Islet of Langerhans (tissue), 1 donor: ENCODE data around the gene BRPF1.

ENCODE experiments used
- FAIRE-seq: peaks from one replicate; lab custom pipeline; 2011; peaks lifted over from hg19 to GRCh38; lab: Jason Lieb, UNC

The BRPF1 gene

DNA sequence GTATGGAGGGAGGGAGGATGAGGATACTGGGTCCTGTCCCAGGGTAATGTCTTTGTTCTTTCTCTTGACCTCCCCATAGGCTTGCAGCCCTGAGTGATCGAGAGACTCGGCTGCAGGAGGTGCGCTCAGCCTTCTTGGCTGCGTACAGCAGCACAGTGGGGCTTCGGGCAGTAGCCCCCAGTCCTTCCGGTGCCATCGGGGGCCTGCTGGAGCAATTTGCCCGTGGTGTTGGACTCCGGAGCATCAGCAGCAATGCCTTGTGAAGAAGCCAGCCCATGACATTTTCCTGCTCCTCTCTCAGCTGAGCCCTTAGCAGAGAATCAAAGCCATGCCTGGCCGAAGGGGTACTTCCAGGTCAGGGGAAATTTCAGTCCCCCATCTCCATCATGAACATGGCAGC lies 29.8 kb upstream of the BRPF1 start:
- FAIRE-seq, result no peak

DNA sequence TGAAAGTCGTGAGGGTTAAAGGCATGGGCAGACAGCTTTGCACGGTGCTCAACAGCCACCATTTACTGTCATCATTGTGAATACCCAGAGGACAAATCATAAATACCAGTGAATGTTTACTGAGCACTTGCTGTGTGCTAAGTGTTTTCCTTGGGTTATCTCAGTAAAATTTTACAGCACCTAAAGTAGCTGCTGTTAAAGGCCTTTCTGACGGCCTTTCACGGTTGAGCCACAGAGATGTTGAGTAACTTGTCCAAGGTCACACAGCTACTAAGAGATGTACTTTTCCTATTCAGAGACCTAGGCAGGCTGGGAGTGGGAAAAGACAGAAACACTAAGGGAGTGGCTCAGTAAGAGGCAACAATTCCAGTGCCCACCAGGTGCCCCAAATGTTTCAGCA lies 28.3 kb upstream of the BRPF1 start:
- FAIRE-seq, result no peak

DNA sequence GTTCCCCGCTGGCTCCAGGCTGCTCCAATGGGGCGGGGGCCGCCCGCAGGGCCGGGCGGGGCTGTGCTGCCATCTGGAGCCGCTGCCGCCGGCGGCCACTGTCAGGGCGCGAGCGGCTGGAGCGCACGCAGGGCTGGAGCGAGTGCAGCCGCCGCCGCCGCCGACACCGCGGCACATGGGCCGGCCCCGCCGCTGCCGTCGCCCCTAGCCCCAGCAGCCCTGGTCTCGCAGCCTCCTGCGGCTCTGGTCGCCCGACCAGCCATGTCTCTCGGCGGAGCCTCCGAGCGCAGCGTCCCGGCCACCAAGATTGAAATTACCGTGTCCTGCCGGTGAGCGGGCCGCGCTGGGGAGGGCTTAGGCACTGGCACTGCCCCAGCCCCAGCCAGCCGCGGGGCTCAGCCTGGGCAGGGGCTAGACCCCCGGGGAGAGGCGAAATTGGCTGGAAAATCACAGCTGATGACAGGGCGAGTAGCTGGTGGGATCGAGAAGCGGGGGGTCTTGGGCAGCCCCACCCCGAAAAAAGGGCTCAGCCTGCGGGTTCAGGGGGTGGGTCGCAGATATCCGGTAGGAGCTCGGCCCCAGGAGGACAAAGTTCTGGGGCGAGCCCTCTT lies 27.7 kb upstream of the BRPF1 start, which contains the start of gene CPNE9:
TSS of gene CPNE9 (plus strand) at position 98 of the 611 bp plus-strand sequence. CDS start at position 262, 164 bp downstream.
- FAIRE-seq, result no peak

DNA sequence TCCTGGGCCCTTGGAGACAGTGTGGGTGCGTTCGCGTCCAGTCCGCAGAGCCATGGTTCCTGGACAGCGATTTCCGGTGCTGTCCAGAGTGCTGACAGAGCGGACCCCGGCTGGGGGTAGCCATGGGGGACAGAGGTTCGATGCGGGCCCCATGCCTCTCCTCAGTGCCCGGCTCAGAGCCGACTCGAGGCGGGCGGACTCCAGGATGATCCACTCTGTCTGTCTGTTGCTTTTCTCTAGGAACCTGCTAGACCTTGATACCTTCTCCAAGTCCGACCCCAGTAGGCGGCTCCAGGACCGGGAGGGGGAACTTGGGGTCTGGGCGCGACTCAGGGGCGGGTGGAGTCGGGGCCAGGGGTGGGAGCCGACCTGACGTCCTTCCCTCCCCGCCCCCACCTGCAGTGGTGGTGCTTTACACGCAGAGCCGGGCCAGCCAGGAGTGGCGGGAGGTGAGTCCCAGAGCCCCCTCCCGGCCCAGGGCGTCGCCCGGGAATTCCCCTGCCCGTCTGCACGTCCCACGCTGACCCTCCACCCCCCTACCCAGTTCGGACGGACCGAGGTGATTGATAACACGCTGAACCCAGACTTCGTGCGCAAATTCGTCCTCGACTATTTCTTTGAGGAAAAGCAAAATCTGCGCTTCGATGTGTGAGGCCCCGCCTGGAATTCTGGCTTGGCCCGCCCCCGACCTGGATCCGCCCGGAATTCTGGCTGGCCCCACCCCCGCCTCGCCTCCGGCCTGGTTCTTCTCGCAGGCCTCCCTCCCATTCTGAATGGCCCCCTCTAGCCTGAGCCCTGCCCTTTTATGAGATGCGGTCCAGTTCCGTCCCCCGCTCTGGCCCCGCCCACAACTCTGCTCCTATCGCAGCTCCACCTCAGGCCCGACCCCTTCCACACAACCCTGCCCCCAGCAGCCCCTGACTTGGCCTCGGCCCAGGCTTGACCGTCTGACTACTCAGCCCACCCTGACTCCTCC lies 26.9 kb upstream of the BRPF1 start:
- no peak for FAIRE-seq

DNA sequence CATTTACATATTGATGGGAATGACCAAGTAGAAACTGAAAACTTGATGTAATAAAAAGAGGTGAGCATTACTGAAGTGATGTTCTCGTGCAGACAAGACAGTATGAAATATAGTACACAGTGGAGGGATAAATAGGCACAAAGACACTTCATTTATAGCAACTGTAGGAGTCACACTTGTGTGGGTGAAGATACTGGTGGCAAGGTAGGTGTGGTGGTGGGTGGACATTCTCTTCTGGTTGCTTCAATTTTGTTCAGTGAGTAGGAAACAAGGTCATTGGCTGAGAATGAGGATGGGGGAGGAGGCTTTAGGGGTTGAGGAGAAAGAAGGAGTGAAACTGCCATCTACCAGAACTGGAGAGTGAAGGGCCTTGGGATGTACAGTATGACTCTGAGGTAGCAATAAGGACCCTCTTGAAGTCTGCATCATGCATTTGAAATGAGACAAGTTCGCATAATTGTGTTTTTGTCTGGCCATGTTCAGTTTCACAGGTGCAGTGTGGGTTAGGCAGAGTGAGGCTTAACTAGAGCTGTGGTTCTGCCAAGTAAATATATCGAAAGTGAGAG lies 21.3 kb upstream of the BRPF1 start:
- no peak for FAIRE-seq

DNA sequence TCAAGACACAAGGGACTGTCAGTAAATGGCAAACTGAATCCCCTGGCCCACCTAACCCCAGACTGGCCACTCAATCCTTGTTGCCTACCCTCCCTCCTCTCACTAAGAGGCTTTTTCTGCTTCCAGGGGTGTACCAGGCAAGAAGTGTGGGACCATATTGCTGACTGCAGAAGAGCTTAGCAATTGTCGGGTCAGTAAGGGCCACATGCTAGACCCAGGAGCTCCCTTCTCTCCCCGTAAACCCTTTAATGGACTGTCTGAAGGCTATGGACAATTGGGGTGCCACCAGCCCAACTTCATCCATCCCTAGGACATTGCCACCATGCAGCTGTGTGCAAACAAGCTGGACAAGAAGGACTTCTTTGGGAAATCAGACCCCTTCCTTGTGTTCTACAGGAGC lies 19.1 kb upstream of the BRPF1 start:
- no peak for FAIRE-seq

DNA sequence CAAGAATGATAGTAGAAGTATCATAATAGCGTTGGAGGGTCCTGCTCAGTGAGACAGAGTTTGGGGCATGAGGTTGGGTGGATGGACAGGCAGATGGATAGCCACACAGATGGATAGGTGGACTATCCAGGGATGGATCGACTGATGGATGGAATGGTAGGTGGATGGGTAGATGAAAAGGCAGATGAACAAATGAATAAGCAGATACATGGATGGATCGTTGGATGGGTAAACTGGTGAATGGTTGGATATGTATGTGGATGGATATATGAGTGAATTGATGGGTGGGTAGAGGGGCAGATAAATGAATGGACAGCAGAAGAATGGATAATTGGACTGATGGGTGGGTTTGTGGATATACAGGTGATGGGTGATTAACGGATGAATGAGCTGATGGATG lies 18.4 kb upstream of the BRPF1 start:
- FAIRE-seq, result no peak

DNA sequence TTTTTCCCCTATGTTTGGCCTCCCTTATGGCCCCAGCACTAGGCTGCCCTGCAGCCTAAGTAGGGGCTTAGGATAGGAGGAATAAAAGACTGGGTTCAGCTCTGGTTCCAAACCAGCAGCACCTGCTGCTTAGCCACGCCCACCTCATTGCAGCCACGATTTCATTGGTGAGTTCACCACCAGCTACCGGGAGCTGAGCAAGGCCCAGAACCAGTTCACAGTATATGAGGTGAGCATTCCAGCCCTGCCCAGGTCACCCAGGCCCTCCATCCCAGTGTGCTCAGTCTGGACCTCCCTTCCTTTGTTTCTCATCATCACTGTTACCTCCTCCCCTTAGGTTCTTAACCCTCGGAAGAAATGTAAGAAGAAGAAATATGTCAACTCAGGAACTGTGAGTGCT lies 16.4 kb upstream of the BRPF1 start:
- FAIRE-seq, result no peak

DNA sequence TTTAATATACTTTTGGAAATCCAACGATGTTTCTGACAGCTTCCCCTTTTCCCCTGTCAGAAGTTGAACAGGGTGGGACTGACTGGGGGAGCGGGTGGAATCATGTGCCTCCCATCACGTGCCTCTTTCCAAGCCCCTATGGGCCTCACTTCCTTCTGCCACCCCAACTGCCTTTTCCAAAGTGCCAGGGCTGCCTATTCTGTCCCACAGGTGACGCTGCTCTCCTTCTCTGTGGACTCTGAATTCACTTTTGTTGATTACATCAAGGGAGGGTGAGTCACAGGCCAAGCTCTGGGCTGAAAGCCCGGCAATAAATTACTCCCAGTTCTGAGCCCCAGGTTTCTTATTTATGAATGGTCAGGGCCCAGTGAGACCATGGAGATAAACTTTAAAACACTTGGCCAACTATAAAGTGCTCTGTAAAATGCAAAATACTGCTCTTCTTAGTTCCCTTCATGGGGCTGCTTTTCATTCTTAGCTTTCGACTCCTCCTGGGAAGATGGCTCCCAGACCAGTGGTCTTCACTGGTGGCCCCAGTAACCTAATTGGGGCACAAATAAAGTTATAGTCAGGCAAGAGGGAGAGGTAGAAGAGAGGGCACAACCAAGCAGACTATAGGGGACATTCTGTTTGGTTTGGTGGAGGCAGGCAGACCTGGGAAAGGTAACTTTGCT lies 15.6 kb upstream of the BRPF1 start:
- no peak for FAIRE-seq

DNA sequence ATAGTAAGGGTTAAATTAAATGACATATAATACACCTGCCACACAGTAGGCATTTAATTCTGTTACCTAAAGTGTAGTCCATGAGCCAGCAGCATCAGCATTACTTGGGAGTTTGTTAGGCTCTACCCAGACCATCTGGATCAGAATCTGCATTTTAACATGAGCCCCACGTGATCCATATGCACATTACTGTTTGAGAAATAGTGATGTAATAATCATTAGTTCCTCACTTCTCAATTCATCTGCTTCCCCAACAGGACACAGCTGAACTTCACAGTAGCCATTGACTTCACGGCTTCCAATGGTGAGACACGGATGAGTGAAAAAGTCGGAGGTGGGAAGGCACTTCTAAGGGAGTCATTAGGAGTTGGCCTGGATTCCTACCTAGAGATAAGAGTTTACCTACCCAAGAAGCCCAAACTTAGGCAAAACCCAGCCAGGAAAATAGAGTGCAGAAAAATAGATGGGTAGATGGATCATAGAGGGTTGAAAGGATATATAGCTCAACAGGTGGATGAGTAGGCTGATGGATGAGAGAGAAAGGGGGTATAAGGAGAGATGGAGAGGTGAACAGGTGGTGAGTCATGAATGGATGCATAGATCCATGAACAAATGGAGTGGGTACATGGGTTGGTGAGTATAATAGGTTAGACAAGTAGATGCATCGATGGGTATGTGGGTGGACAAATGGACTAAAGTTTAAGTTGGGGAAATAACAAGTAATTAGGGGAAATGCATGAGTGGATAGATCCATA lies 14.6 kb upstream of the BRPF1 start:
- FAIRE-seq, result no peak

DNA sequence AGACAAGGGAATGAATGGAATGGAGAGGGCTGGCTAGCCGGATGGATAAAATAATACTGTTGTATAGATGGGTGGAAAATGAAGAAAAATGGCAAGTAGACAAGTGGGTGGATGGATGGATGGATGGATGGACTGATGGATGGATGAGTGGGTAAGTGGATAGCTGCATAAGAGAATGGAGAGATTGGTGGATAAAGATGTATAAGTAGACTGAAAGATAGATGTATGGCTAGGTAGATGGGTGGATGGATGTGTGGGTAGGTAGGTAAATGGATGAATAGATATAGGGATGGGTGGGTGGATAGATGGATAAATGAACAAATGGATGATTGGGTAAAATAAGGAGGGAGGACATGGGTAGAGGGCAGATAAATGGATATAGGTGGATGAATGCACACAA lies 14.0 kb upstream of the BRPF1 start:
- FAIRE-seq, result no peak

DNA sequence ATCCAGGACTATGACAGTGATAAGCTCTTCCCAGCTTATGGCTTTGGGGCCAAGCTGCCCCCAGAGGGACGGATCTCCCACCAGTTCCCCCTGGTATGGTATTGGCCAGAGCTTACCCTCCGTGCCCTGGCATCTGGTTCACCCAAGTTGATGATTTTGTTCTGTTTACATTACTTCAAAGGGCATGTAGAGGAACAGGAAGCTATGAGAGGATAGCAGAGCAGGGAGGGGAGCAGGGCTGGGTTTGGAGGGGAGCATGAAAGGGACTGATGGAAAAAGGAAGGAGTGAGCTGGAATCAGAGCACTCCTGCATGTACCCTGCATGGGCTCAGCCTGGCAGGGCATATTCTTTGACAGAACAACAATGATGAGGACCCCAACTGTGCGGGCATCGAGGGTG lies 13.4 kb upstream of the BRPF1 start:
- FAIRE-seq, result no peak

DNA sequence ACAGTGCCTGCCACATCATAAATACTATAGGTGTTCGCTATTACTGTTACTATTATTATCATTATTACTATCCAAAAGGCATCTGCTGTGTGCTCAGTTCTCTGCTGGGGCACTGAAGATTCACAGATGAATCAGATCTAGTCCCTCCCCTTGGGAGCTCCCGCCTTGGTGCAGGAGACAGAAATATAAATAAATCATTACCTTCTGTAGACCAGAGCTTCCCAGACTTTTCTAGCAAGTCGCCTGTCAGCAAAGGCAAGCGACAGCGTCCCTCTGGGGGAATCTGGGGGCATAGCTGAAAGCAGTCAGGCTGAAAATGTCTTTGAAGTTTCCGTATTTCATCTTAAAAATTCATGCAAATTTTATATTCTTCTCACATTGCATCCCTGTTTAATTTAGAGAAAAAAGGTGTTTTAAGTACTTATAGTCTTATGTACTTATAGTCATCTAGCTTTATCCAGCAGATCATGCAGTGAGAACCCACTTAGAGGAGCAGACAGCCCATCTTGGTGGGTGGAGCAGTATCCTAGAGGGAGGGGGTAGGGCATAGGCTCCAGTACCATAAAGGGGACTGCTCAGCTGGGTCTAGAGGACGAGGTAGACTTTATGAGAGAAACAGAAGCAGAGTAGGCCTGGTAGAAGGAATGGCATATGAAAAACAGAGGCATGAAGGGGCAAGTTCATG lies 10.4 kb upstream of the BRPF1 start:
- FAIRE-seq, result no peak

DNA sequence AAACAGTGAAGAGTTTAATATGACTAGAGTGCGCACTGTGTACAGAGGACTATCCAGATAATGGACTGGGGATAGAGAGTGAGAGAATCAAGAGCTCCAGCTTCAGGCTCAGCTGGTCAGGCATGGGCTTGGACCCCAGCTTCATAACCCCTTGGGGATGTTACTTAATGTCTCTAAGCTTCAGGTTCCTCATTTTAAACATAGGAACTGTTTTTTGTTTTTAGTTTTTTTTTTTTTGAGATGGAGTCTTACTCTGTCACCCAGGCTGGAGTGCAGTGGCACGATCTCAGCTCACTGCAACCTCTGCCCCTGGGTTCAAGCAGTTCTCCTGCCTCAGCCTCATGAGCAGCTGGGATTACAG lies 9.9 kb upstream of the BRPF1 start:
- no peak for FAIRE-seq

DNA sequence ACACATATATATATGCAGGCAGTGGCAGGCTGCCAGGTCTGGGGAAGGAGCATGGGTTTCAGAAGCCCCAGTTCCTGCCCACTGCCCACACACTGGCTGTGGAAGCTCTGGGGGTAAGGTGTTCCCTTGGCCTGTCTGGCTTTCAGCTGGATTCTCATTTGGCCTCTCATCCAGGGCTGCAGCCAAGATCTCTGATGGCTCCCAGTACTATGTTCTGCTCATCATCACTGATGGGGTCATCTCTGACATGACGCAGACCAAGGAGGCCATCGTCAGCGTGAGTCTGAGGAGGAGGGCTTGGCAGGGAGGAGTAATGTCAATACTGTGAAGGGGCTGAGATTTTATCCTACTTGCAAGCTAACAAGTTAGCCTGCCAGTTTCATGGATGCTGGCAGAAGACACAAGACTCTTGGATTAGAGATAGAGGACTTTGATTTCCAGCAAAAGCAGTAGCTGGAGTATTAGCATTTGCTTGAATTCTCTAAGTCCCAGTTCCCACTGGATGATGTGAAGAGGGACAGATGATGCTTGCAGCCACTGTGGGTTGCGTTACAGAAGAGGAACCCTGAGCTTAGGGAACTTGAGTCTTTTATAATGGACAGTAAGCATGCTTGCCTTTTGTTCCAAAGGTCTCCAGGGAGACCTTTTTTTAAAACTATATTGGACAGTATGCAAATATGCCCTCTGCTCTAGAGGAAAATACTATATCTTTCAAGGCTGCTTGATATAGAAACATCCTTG lies 5.6 kb upstream of the BRPF1 start:
- FAIRE-seq, result no peak

DNA sequence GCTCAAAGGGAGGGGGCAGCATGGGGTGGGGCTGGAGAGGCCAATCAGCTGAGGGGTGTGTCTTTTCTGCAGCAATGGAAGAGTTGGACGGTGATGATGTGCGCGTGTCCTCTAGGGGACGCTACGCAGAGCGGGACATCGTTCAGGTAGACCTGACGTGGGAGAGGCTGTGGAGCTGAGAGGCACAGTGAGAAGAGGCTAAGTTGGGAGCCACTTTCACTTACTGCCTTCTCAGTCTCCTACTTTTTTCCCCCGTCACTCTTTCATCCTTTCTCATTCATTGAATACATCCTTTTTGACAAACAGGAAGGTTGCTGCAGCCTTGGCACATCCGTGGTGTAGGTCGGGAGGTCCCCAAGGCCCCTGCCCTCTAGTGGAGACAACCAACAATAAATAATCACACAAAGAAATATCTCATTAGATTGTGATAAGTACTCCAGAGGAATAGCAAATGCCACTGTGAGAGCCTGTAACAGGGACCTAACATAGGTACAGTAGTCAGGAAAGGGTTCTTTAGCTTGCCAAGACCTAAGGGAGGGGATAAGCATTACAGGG lies 4.4 kb upstream of the BRPF1 start:
- FAIRE-seq, result no peak

DNA sequence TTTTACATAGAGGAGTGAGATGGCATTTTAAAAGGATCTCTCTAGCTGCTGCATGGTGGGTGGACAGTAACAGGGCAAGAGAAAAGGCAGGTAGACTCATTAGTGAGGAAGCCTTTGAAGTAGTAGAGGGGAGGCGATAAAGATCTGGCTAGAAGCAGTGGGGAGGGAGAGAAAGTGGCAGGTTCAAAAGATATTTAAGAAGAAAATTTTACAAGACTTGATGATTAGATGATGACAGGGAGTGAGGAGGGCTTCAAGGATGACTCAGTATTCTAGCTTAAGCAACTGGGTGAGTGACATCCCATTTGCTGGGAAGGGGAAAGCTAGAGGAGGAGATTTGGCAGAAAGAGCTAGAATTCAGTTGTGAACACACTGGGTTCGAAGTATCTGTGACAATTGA lies 3.8 kb upstream of the BRPF1 start:
- no peak for FAIRE-seq

DNA sequence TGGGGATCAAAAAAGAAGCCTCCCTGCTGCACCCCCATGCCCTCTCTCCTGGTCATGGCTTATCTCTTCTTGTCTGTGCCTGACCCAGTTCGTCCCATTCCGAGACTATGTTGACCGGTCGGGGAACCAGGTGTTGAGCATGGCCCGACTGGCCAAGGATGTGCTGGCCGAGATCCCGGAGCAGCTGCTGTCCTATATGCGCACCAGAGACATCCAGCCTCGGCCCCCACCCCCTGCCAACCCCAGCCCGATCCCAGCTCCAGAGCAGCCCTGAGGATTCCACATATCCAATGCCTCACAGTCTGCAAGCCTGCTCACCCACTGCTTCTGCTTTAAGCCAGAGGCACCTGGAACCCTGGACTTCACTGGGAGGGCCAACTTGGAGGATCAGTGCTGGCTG lies 2.1 kb upstream of the BRPF1 start:
- FAIRE-seq, result no peak

DNA sequence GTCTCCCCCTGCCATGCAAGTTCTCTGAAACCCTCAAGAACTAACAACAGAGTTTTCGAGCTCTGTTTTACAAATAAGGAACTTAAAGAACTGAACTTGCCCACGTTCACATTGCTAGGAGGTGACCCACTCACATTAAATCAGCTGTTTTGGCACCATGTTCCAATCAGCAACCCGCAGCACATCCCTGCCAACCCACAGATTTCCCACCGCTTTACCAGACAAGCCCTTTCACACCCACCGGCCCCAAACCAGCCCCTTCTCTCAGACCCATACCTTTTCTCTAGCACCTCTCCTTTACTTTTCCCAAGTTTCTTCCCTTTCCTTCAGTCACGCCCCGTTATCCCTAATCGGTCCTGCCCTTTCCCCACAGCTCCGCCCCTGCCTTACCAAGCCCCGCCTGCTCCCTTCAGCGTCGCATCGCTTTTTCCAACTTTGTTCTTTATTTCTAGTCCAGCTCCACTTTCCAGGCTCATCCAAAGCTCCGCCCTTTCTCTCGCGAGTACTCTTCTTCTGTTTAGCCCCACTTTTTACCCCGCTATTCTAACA lies 804 bp upstream of the BRPF1 start:
- FAIRE-seq, result no peak

DNA sequence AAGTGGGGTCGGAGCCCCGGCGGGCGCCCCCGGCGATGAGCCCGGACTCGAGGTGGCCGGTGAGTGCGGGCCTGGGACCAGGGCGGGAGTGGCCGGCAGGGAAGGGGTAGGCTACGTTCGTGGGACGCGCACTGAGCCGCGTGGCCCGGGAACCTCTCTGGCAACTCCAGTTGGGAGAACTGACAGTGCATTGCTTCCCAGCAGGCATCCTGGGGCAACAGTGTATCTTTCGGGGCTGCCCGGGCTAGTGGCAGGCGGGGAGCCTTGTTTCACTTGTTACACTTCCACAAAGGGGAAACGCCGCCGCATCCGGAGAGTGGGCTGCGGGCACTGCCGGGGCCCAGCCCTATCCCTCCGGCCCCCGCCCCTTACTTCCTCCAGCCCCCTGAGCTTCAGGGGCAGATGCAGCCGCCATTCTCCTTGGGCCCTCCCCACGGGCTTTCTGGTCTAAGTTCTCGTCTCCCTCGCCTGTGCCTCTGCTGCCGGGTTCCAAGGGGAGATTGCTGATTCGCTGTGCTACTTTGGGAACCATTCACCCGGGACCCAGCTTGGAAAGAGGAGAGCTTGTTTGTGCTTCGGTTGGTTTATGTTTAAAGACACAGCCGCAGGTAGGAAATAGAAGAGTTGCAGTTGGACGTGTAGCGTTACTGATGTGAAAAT lies 675 bp downstream of the BRPF1 start:
- FAIRE-seq, result no peak
